IPS DF 19.7 (cell line): ENCODE data around the gene MRPL55.

Experiments
- DNase-seq: peaks from one replicate; pipeline ENCODE4 v3.0.0-alpha.2; 2013; ENCODE audit warnings: low read depth, low spot score

Gene MRPL55

DNA sequence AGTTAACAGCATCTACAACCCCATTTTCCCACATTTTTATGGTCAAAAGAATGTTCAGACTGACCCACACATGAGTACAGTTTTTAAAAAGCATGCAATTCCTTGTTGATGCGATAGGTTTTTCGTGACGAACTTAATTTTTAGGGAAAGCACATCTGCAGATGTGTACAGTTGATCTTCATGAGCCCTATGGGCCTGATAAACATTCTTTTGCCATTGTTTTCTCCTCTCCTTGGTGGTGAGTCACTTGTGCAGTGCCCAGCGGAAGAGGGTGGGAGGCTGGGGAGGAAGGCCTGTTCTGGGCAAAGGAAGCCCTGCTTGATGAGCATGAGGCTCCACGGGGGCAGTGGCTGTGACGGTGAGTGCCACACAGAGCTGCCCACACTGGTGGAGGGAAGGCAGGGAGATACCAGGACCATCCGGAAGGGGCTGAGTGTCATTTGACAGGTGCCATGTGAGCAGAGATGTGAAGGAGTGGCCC is 21.3 kb downstream of the MRPL55 start:
- DNase-seq, result no peak

DNA sequence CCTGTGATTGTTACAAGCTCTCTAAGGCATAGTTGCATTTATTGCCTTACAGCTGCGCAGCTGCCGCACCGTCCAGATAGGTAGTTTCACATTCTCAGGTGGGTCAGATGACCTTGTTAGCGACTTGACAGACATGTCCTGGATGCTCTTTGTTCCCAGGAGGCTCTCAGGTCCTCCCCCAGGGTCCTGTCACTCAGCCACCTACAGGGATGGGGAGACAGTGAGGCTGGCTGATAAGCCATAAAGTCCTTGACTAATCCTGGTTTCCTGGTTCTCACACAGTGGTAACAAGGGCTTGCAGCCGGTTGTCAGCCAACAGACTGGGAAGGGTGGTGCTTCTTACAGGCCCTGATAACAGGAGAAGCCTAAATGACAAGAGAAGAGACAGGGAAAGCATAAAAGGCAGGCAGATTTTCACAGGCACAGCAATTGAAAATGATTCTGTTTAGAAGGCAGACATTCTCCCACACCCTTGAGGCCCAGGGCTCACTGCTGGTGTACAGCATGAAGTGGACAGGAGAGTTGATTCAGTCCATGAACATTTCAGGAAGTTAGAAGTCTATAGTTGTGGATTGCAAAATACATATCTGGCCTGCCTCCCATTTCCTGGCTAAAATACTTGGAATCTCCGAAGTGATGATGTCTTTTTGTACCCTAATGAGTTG is 23.7 kb downstream of the MRPL55 start:
- DNase-seq, result no peak

GRCh38 chr1:228084797-228085196 is 24.3 kb downstream of the MRPL55 start:
- DNase-seq, result no peak

- no peak for DNase-seq
These were observed 24.8 kb downstream of the MRPL55 start for GRCh38 chr1:228084325-228084724.

DNA sequence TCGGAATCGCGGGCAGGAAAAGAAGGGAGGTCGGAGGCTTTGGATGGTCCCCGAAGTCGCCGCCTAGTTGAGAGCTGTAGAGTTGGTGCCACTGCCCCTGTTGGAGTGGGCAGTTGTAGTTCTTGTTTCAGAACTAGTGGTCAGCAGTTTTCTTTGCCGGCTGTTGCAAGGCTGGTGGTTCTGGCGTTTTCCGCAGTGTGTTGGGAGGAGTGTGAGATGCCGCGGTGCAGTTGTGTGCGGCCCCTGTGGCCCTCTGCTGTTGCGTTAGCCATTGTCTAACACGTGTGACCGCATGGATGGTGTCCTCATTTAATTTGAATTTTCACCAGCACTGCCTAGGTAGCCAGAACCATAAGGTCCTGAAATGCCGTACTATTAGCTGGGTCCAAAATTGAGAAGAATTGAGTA is 25.2 kb downstream of the MRPL55 start:
- DNase-seq, result no peak

- no peak for DNase-seq
These were observed 25.9 kb downstream of the MRPL55 start for GRCh38 chr1:228082918-228083870.

GRCh38 chr1:228082214-228082917 is 26.7 kb downstream of the MRPL55 start, which contains the start of gene ARF1:
Gene ARF1 (plus strand): TSS chr1:228082708. CDS start chr1:228097115, 14,407 bp downstream.
- no peak for DNase-seq

- no peak for DNase-seq
These were observed 27.4 kb downstream of the MRPL55 start for GRCh38 chr1:228081578-228082213.

GRCh38 chr1:228081144-228081543 is 28.0 kb downstream of the MRPL55 start:
- DNase-seq, result no peak

- no peak for DNase-seq
These were observed 29.4 kb downstream of the MRPL55 start for GRCh38 chr1:228079601-228080263.

DNA sequence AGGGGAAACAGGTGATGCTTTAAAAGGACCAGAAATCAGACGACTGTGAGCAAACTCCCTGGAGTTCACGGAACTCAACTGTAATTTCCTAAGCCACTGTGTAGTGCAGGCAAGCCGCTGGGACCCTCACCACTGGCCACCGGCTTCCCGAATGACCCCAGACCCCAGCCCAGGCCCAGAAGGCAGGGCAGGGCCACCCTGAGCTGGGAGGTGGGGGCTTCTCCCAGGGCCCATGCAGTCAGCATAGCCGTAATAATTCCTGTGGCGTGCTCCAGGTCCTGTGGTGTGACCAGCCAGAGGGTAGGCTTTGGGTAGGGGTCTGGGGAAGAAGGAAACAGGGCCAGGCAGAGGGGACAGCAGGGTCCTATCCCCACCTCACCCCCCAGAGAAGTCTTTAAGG is 30.1 kb downstream of the MRPL55 start:
- DNase-seq, result no peak

GRCh38 chr1:228077565-228078330 is 31.4 kb downstream of the MRPL55 start:
- DNase-seq, result no peak

DNA sequence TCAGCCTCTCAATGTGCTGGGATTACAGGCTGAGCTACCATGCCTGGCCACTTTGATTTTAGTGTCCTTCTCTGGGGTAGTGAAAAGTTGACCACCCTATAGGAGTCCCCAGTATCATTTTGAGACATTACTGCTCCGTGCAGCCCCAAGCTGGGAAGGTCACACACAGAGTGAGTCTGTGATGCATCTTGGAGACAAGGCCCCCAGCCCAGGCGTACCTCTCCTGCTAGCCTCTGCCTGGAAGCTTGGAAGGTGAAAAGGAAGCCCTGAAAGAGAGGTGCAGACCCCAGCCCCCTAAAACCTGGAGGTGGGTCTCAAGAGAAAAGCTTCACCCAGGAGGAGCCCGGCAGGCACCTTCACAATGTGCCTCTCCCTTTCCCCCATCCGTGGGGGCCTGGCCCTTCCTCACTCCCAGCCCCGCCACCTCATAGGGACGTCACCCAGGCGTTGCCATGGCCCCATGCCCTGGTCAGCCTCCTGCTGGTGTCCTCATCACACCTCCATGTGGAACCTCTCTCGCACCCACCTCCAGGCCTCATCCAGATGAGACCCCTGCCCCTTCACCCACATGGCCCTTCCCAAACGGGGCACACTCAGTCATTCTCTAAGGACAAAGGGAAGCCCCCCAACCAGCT is 32.2 kb downstream of the MRPL55 start:
- DNase-seq, result no peak

DNA sequence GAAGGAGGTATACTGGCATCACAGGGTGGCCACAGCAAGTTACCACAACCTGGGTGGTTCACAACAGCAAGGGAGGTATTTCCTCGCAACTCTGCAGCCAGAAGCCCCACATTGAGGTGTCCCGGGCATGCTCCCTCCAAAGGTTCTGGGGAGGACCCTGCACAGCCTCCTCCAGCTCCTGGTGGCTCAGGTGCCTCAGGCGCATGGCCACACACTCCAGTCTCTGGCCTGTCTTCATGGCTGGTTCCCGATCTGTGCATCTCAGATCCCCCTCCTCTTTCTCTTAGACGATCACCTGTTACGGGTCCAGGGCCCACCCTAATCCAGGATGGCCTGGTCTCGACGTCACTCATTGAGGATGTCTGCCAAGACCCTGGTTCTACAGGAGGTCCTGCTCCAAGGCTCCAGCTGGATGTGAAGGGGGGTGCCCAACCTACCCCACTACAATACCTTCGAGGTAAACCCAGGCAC is 33.3 kb downstream of the MRPL55 start:
- DNase-seq, result no peak

GRCh38 chr1:228074954-228075730 is 34.0 kb downstream of the MRPL55 start:
- no peak for DNase-seq

- DNase-seq, result no peak
These were observed 35.1 kb downstream of the MRPL55 start for GRCh38 chr1:228073857-228074545.

GRCh38 chr1:228073061-228073856 is 35.8 kb downstream of the MRPL55 start:
- DNase-seq, result no peak
